Measurements from ENCODE around the gene WNT3.
"Not testable (repeated sequence)": the region's sequence is repeated elsewhere in the genome, so short reads cannot be mapped to it uniquely, and the experiment has no call there.

The WNT3 gene

GRCh38 chr17:46769531-46770438 is 48.7 kb downstream of the WNT3 start:
- no peak for DNase-seq (ENCODE audit: low read depth in 2 of 2, low spot score in 1 of 2)

GRCh38 chr17:46768896-46769295 is 49.6 kb downstream of the WNT3 start:
- not testable (repeated sequence) for DNase-seq (ENCODE audit: low read depth in 2 of 2, low spot score in 1 of 2)

GRCh38 chr17:46768540-46768870 is 50.0 kb downstream of the WNT3 start:
- DNase-seq (ENCODE audit: low read depth in 2 of 2, low spot score in 1 of 2) = no peak

- DNase-seq (ENCODE audit: low read depth in 2 of 2, low spot score in 1 of 2) = no peak
Measured at GRCh38 chr17:46766493-46767491, 51.7 kb downstream of the WNT3 start.

GRCh38 chr17:46765453-46765852 is 53.0 kb downstream of the WNT3 start:
- DNase-seq (ENCODE audit: low read depth in 2 of 2, low spot score in 1 of 2) = no peak

- no peak for DNase-seq (ENCODE audit: low read depth in 2 of 2, low spot score in 1 of 2)
Measured at GRCh38 chr17:46764709-46765401, 53.6 kb downstream of the WNT3 start.

GRCh38 chr17:46764000-46764708 is 54.3 kb downstream of the WNT3 start:
- DNase-seq (ENCODE audit: low read depth in 2 of 2, low spot score in 1 of 2) = no peak

- no peak for DNase-seq (ENCODE audit: low read depth in 2 of 2, low spot score in 1 of 2)
Measured at GRCh38 chr17:46763416-46763815, 55.1 kb downstream of the WNT3 start.

GRCh38 chr17:46759141-46759540 is 59.4 kb downstream of the WNT3 start:
- no peak for DNase-seq (ENCODE audit: low read depth in 2 of 2, low spot score in 1 of 2)

GRCh38 chr17:46758614-46759013 is 59.9 kb downstream of the WNT3 start:
- DNase-seq (ENCODE audit: low read depth in 2 of 2, low spot score in 1 of 2) = no peak

GRCh38 chr17:46757588-46757987 is 60.9 kb downstream of the WNT3 start:
- not testable (repeated sequence) for DNase-seq (ENCODE audit: low read depth in 2 of 2, low spot score in 1 of 2)

- DNase-seq (ENCODE audit: low read depth in 2 of 2, low spot score in 1 of 2) = no peak
Measured at GRCh38 chr17:46756861-46757260, 61.6 kb downstream of the WNT3 start.

GRCh38 chr17:46756081-46756735 is 62.3 kb downstream of the WNT3 start:
- DNase-seq (ENCODE audit: low read depth in 2 of 2, low spot score in 1 of 2) = no peak

- DNase-seq (ENCODE audit: low read depth in 2 of 2, low spot score in 1 of 2) = no peak
Measured at GRCh38 chr17:46753776-46754175, 64.7 kb downstream of the WNT3 start.

GRCh38 chr17:46751425-46751824 is 67.1 kb downstream of the WNT3 start:
- DNase-seq (ENCODE audit: low read depth in 2 of 2, low spot score in 1 of 2) = no peak

GRCh38 chr17:46745376-46745775 is 73.1 kb downstream of the WNT3 start:
- no peak for DNase-seq (ENCODE audit: low read depth in 2 of 2, low spot score in 1 of 2)

GRCh38 chr17:46744441-46744840 is 74.1 kb downstream of the WNT3 start:
- DNase-seq (ENCODE audit: low read depth in 2 of 2, low spot score in 1 of 2) = no peak

- no peak for DNase-seq (ENCODE audit: low read depth in 2 of 2, low spot score in 1 of 2)
Measured at GRCh38 chr17:46742565-46743270, 75.8 kb downstream of the WNT3 start.

- no peak for DNase-seq (ENCODE audit: low read depth in 2 of 2, low spot score in 1 of 2)
Measured at GRCh38 chr17:46741122-46741730, 77.3 kb downstream of the WNT3 start.
